ENCODE results near the gene MED8. TPM values are rescaled to one million over a fixed set of nuclear protein-coding genes. Genes with fewer than 3 reads are reported as not detected.
A peak's percentile ranks its signal among the peaks of the same experiment; 100 is the strongest.

MED8 gene
- total RNA-seq, 1 donor from 2014 or later, result 23.6 TPM

GRCh38 chr1:43346636-43347035, 43.0 kb downstream of the MED8 start:
- H3F3A ChIP-seq (ENCODE audit: low read depth), result peaks cover 26% of the 10 kb centered on the region
- no peak overlapping the region for H3K27ac Mint-ChIP-seq

GRCh38 chr1:43345120-43345519, 44.5 kb downstream of the MED8 start:
- DNase-seq (ENCODE audit: low spot score), result no peak
- no peak overlapping the region for H3K27ac ChIP-seq
- no peak overlapping the region for H2AFZ ChIP-seq (replicated peaks)
- H3K27me3 Mint-ChIP-seq (ENCODE audit: insufficient read depth, low read depth), result peaks cover 13% of the 10 kb centered on the region
- H3K9ac ChIP-seq, result no peak overlapping the region
- TF ChIP-seq EZH2phosphoT487 (IDR thresholded peaks at IDR 0.05) (no peak), CTCF (IDR thresholded peaks at IDR 0.05) (no peak), EZH2 (IDR thresholded peaks at IDR 0.05) (no peak)
- H3K4me3 Mint-ChIP-seq, result no peak overlapping the region
- no peaks in the 10 kb centered on the region for H3K36me3 ChIP-seq
- H3K4me1 ChIP-seq, result peaks cover 34% of the 10 kb centered on the region
- no peak overlapping the region for H3K4me2 ChIP-seq
- no peak overlapping the region for H3K27ac Mint-ChIP-seq
- peaks cover 24% of the 10 kb centered on the region for H3F3A ChIP-seq (ENCODE audit: low read depth)
- H3K9me3 Mint-ChIP-seq, result no peaks in the 10 kb centered on the region
- H3K4me3 ChIP-seq, result no peak overlapping the region
- no peaks in the 10 kb centered on the region for H3K79me2 ChIP-seq (ENCODE audit: low read depth)
- H3K36me3 Mint-ChIP-seq, result no peaks in the 10 kb centered on the region
- H3K4me1 Mint-ChIP-seq, result peaks cover 27% of the 10 kb centered on the region
- H4K20me1 ChIP-seq (ENCODE audit: low read depth), result no peaks in the 10 kb centered on the region
- no peaks in the 10 kb centered on the region for H3K9me3 ChIP-seq (ENCODE audit: low read depth)
- peaks cover 14% of the 10 kb centered on the region for H3K27me3 ChIP-seq

More at GRCh38 chr1:43346636-43347035, 43.0 kb downstream of the MED8 start:
- H3K27ac ChIP-seq, result no peak overlapping the region
- H3K9ac ChIP-seq, result no peak overlapping the region
- H2AFZ ChIP-seq (replicated peaks), result peak overlapping the region; percentile 80
- peaks cover 30% of the 10 kb centered on the region for H3K4me1 Mint-ChIP-seq
- H3K36me3 Mint-ChIP-seq, result no peaks in the 10 kb centered on the region
- H3K9me3 Mint-ChIP-seq, result no peaks in the 10 kb centered on the region
- no peak for TF ChIP-seq EZH2 (IDR thresholded peaks at IDR 0.05)
- no peak for TF ChIP-seq EZH2phosphoT487 (IDR thresholded peaks at IDR 0.05)
- TF ChIP-seq CTCF (IDR thresholded peaks at IDR 0.05), result no peak
- peaks cover 38% of the 10 kb centered on the region for H3K4me1 ChIP-seq
- H3K4me3 Mint-ChIP-seq, result no peak overlapping the region
- no peaks in the 10 kb centered on the region for H4K20me1 ChIP-seq (ENCODE audit: low read depth)
- H3K79me2 ChIP-seq (ENCODE audit: low read depth), result no peaks in the 10 kb centered on the region
- no peak overlapping the region for H3K4me3 ChIP-seq
- no peaks in the 10 kb centered on the region for H3K9me3 ChIP-seq (ENCODE audit: low read depth)
- no peak for DNase-seq (ENCODE audit: low spot score)
- no peaks in the 10 kb centered on the region for H3K36me3 ChIP-seq
- peak overlapping the region; percentile 66 for H3K4me2 ChIP-seq
- peaks cover 9% of the 10 kb centered on the region for H3K27me3 Mint-ChIP-seq (ENCODE audit: insufficient read depth, low read depth)
- H3K27me3 ChIP-seq, result peaks cover 14% of the 10 kb centered on the region

GRCh38 chr1:43344267-43344850, 45.2 kb downstream of the MED8 start:
- Mint-ChIP-seq H3K27ac (no peak overlapping the region), H3K27me3 (ENCODE audit: insufficient read depth, low read depth) (peaks cover 8% of the 10 kb centered on the region), H3K9me3 (no peaks in the 10 kb centered on the region), H3K4me1 (peaks cover 20% of the 10 kb centered on the region), H3K4me3 (no peak overlapping the region), H3K36me3 (no peaks in the 10 kb centered on the region)
- TF ChIP-seq EZH2phosphoT487 (IDR thresholded peaks at IDR 0.05) (no peak), EZH2 (IDR thresholded peaks at IDR 0.05) (no peak), CTCF (IDR thresholded peaks at IDR 0.05) (no peak)
- H3K4me2 ChIP-seq, result no peak overlapping the region
- no peak overlapping the region for H3K4me3 ChIP-seq
- H4K20me1 ChIP-seq (ENCODE audit: low read depth), result no peaks in the 10 kb centered on the region
- no peak for DNase-seq (ENCODE audit: low spot score)
- H3K79me2 ChIP-seq (ENCODE audit: low read depth), result no peaks in the 10 kb centered on the region
- no peak overlapping the region for H2AFZ ChIP-seq (replicated peaks)
- no peak overlapping the region for H3K9ac ChIP-seq
- H3K27ac ChIP-seq, result no peak overlapping the region
- H3K27me3 ChIP-seq, result peaks cover 14% of the 10 kb centered on the region
- no peaks in the 10 kb centered on the region for H3K9me3 ChIP-seq (ENCODE audit: low read depth)
- peaks cover 16% of the 10 kb centered on the region for H3F3A ChIP-seq (ENCODE audit: low read depth)
- no peaks in the 10 kb centered on the region for H3K36me3 ChIP-seq
- H3K4me1 ChIP-seq, result peaks cover 29% of the 10 kb centered on the region

Measured in neural progenitor cell (in vitro differentiated cells).